RPMI7951 (cell line): Measurements from ENCODE around the gene BSN. TPM values are rescaled to one million over a fixed set of nuclear protein-coding genes. Genes with fewer than 3 reads are reported as not detected.
"Not testable (repeated sequence)": the region's sequence is repeated elsewhere in the genome, so short reads cannot be mapped to it uniquely, and the experiment has no call there.

ENCODE experiments used
- DNase-seq: peaks from one replicate; pipeline ENCODE4 v3.0.0-alpha.2; 2012; ENCODE audit warnings: low read depth
- total RNA-seq: library from RNA; depleted of rRNA; stranded (reverse); fragments of >200 nt; shearing (Covaris generic); gene quantifications from 2 replicates; pipeline ENCODE4 v1.2.3, GENCODE V29; 2014

BSN gene
- total RNA-seq, 1 experiment from 2014 or later, result under 0.01 TPM

GRCh38 chr3:49534581-49535441 is 19.5 kb upstream of the BSN start:
- no peak for DNase-seq

- no peak for DNase-seq
Measured at GRCh38 chr3:49535971-49536874, 18.1 kb upstream of the BSN start.

- no peak for DNase-seq
Measured at GRCh38 chr3:49536875-49537533, 17.3 kb upstream of the BSN start.

GRCh38 chr3:49539659-49540560 is 14.4 kb upstream of the BSN start:
- DNase-seq, result peak; percentile 93

GRCh38 chr3:49552087-49552486 is 2.2 kb upstream of the BSN start:
- DNase-seq, result no peak

- DNase-seq, result no peak
Measured at GRCh38 chr3:49553324-49553691, 969 bp upstream of the BSN start.

GRCh38 chr3:49554633-49555265 is 472 bp downstream of the BSN start:
- DNase-seq, result no peak

- no peak for DNase-seq
Measured at GRCh38 chr3:49556500-49557275, 2.4 kb downstream of the BSN start.

- no peak for DNase-seq
Measured at GRCh38 chr3:49563040-49563578, 8.8 kb downstream of the BSN start.

- DNase-seq, result no peak
Measured at GRCh38 chr3:49563766-49564165, 9.5 kb downstream of the BSN start.

- peak; percentile 9 for DNase-seq
Measured at GRCh38 chr3:49566312-49566711, 12.0 kb downstream of the BSN start.

- DNase-seq, result no peak
Measured at GRCh38 chr3:49567406-49567805, 13.1 kb downstream of the BSN start.

- DNase-seq, result no peak
Measured at GRCh38 chr3:49568965-49569364, 14.7 kb downstream of the BSN start.

- no peak for DNase-seq
Measured at GRCh38 chr3:49570028-49570654, 15.9 kb downstream of the BSN start.

- DNase-seq, result no peak
Measured at GRCh38 chr3:49582177-49582576, 27.9 kb downstream of the BSN start.

- not testable (repeated sequence) for DNase-seq
Measured at GRCh38 chr3:49585261-49585755, 31.0 kb downstream of the BSN start.

- no peak for DNase-seq
Measured at GRCh38 chr3:49591615-49592014, 37.3 kb downstream of the BSN start.

- DNase-seq, result no peak
Measured at GRCh38 chr3:49593041-49593440, 38.8 kb downstream of the BSN start.

GRCh38 chr3:49600781-49601180 is 46.5 kb downstream of the BSN start:
- DNase-seq, result no peak
